Ishikawa (cell line): ENCODE results near the gene NSMCE1.

Source experiments
- CEBPB ChIP-seq: IDR thresholded peaks from 2 replicates; pipeline ENCODE4 v1.6.1; 2012
- CREB1 ChIP-seq: IDR thresholded peaks from 2 replicates; pipeline ENCODE4 v1.6.1; 2012; ENCODE audit warnings: low read depth
- EGR1 ChIP-seq: IDR thresholded peaks from 2 replicates; pipeline ENCODE4 v1.6.1; 2012
- EP300 ChIP-seq: IDR thresholded peaks from 2 replicates; pipeline ENCODE4 v1.6.1; 2012; ENCODE audit warnings: borderline replicate concordance
- FOXM1 ChIP-seq: IDR thresholded peaks from 2 replicates; pipeline ENCODE4 v1.6.1; 2012; ENCODE audit warnings: low read depth, borderline replicate concordance
- NFIC ChIP-seq: IDR thresholded peaks from 2 replicates; pipeline ENCODE4 v1.6.1; 2012
- RAD21 ChIP-seq: IDR thresholded peaks from 2 replicates; pipeline ENCODE4 v1.6.1; 2012; ENCODE audit warnings: low read depth
- TAF1 ChIP-seq: IDR thresholded peaks from 2 replicates; pipeline ENCODE4 v1.6.1; 2012; ENCODE audit warnings: low read depth, mild to moderate bottlenecking
- TCF12 ChIP-seq: IDR thresholded peaks from 2 replicates; pipeline ENCODE4 v1.6.1; 2012; ENCODE audit warnings: low read depth
- TEAD4 ChIP-seq: IDR thresholded peaks from 2 replicates; pipeline ENCODE4 v1.6.1; 2012
- YY1 ChIP-seq: IDR thresholded peaks from 2 replicates; pipeline ENCODE4 v1.6.1; 2012; ENCODE audit warnings: low read depth
- ZBTB7A ChIP-seq: IDR thresholded peaks from 2 replicates; pipeline ENCODE4 v1.6.1; 2012; ENCODE audit warnings: low read depth
- TF ChIP-seq, protein P1 (sequence below): IDR thresholded peaks from 2 replicates; pipeline ENCODE4 v1.6.1; 2012
- TF ChIP-seq, protein P2 (sequence below): IDR thresholded peaks from 2 replicates; pipeline ENCODE4 v1.6.1; 2012
- TF ChIP-seq, protein P3 (sequence below): IDR thresholded peaks from 2 replicates; pipeline ENCODE4 v1.6.1; 2012; ENCODE audit warnings: low read depth, mild to moderate bottlenecking

NSMCE1 gene

DNA sequence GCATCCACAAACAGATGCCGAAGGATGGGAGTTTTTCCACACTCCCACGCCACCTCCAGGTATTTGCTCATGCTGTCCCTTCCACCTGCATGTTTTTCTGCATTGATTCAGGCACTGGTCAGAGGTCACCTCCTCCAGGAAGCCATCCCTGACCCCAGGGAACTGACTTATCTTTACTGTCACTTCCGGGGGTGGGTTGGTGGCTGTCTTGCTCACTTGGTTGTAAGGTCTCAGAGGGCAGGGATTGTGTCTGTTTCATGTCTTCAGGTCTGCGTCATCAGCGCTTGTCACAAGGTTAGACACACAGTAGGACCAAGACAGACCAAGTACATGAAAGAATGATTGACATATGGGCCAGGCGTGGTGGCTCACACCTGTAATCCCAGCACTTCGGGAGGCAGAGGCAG, 43.3 kb upstream of the NSMCE1 start:
- TF ChIP-seq TCF12 (no peak), EGR1 (no peak), TAF1 (no peak), FOXM1 (no peak), ZBTB7A (no peak), NFIC (no peak), CEBPB (no peak), RAD21 (no peak), TEAD4 (no peak), EP300 (no peak), CREB1 (no peak), YY1 (no peak)
- TF ChIP-seq, protein P1, sequence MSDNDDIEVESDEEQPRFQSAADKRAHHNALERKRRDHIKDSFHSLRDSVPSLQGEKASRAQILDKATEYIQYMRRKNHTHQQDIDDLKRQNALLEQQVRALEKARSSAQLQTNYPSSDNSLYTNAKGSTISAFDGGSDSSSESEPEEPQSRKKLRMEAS: no peak
- TF ChIP-seq, protein P2, sequence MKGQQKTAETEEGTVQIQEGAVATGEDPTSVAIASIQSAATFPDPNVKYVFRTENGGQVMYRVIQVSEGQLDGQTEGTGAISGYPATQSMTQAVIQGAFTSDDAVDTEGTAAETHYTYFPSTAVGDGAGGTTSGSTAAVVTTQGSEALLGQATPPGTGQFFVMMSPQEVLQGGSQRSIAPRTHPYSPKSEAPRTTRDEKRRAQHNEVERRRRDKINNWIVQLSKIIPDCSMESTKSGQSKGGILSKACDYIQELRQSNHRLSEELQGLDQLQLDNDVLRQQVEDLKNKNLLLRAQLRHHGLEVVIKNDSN: no peak
- TF ChIP-seq, protein P3, sequence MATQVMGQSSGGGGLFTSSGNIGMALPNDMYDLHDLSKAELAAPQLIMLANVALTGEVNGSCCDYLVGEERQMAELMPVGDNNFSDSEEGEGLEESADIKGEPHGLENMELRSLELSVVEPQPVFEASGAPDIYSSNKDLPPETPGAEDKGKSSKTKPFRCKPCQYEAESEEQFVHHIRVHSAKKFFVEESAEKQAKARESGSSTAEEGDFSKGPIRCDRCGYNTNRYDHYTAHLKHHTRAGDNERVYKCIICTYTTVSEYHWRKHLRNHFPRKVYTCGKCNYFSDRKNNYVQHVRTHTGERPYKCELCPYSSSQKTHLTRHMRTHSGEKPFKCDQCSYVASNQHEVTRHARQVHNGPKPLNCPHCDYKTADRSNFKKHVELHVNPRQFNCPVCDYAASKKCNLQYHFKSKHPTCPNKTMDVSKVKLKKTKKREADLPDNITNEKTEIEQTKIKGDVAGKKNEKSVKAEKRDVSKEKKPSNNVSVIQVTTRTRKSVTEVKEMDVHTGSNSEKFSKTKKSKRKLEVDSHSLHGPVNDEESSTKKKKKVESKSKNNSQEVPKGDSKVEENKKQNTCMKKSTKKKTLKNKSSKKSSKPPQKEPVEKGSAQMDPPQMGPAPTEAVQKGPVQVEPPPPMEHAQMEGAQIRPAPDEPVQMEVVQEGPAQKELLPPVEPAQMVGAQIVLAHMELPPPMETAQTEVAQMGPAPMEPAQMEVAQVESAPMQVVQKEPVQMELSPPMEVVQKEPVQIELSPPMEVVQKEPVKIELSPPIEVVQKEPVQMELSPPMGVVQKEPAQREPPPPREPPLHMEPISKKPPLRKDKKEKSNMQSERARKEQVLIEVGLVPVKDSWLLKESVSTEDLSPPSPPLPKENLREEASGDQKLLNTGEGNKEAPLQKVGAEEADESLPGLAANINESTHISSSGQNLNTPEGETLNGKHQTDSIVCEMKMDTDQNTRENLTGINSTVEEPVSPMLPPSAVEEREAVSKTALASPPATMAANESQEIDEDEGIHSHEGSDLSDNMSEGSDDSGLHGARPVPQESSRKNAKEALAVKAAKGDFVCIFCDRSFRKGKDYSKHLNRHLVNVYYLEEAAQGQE: no peak

DNA sequence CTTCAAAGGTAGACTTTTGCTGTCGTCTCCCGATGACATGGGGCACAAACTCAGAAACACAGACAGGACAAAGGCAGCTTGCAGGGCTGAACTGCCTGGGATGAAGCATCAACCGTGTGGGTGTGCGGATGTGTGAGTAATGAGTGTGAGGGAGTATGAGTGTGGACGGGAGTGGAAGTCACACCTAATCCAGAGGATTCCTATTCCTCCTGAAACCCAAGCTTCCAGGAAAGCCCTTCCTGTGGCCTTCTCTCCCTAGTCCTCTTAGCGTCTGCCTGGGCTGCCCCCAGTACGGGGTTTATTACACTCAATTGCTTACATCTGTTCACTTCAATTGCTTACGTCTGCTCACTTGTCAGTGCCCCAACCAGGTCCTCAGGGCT, 42.9 kb upstream of the NSMCE1 start:
- TF ChIP-seq EGR1: no peak

DNA sequence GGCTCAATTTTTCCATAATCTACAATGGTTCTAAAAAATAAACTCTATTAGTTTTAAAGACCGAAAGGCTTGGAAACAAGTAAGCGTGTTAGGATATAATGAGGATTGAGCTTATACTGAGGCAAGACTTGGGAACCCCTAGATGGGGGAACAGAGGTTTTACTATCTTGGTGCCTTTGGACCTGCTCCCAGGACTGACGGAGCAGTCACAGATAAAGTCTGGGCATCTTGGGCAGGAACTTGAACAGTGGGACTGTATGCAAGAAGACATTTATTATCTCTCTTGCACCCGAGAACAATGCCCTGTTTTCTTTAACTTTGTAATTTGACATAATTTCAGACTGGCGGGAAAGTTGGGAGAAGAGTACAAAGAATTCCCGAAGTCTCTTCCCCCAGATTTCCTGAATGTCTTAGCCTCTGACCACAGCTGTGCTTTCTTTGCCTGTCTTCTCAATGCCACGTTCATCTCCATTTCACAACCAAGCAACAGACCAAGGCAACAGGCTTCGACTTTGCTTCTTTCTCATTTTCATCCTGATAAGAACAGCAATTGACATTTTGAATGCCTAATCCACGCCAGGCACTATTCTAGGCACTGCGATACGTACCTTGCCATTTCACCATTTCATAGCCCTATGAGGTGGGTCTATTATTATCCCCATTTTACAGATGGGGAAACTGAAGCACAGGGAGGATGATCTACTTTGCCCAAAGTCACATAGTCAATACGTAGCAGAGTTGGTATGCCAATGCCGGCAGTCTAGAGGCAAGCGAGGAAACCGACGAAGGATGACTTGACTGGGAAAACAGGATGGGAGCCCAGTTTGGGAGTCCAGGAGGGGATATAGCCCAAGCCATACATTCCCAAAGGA, 42.2 kb upstream of the NSMCE1 start:
- TF ChIP-seq CEBPB: no peak
- TF ChIP-seq TAF1: no peak
- TF ChIP-seq EP300: no peak
- TF ChIP-seq RAD21: no peak
- no peak for TF ChIP-seq FOXM1
- no peak for TF ChIP-seq ZBTB7A
- TF ChIP-seq TCF12: no peak
- TF ChIP-seq, protein P1: no peak
- TF ChIP-seq, protein P2: no peak
- no peak for TF ChIP-seq CREB1
- TF ChIP-seq, protein P3: no peak
- TF ChIP-seq TEAD4: no peak
- TF ChIP-seq EGR1: no peak
- TF ChIP-seq NFIC: no peak
- no peak for TF ChIP-seq YY1

DNA sequence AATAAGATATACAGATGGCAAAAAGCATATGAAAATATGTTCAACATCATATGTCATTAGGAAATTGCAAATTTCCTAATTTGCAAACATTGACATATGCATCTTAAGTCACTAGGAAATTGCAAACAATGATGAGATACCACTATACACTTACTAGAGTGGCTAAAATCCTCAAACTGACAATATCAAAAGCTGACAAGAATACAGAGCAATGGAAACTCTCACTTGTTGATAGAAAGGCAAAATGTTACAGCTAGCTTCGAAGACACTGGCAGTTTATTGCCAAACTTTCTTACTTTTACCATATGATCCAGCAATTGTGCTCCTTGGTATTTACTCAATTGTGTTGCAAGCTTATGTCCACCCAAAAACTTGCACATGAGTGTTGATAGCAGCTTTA, 40.2 kb upstream of the NSMCE1 start:
- no peak for TF ChIP-seq CEBPB
- no peak for TF ChIP-seq EP300

DNA sequence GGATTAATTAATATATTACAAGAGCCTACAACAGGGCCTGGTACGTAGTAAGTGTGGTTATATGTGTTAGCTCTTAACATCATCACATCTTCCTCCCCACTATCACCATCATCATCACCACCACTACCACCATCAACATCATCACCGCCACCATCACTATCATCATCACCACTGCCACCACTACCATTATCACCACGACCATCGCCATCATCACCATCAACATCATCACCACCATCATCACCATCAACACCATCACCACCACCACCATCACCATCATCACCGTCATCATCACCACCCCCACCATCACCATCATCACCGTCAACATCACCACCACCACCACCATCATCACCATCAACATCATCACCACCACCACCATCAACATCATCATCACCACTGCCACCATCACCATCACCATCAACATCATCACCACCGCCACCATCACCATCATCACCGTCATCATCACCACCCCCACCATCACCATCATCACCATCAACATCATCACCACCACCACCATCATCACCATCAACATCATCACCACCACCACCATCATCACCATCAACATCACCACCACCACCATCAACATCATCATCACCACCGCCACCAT, 37.4 kb upstream of the NSMCE1 start:
- TF ChIP-seq TCF12: no peak
- TF ChIP-seq CREB1: no peak
- TF ChIP-seq YY1: no peak
- TF ChIP-seq, protein P2: no peak
- no peak for TF ChIP-seq CEBPB
- no peak for TF ChIP-seq FOXM1
